CD14-positive monocyte (primary cell): ENCODE data around the gene DNAJB1. TPM values are rescaled to one million over a fixed set of nuclear protein-coding genes. Genes with fewer than 3 reads are reported as not detected.

Experiments used
- DNase-seq, 3 donors: peaks; one replicate each; pipeline ENCODE4 v3.0.0-alpha.2; 2011 to 2022
- H2AFZ ChIP-seq: 2 replicates; pipeline ENCODE4 v1.6.0; 2012; ENCODE audit warnings: mild to moderate bottlenecking, low read depth, low read length, inconsistent platforms; ENCODE audit not compliant: insufficient read depth, poor library complexity, severe bottlenecking
- H3K27ac ChIP-seq, 2 donors: 1 replicate in 1 of 2; 2 replicates in 1 of 2; pipeline ENCODE4 v1.5.1; 2012 to 2013; ENCODE audit warnings: low read length in 2 of 2, control low read depth in 1 of 2, inconsistent platforms in 1 of 2, low read depth in 1 of 2, mild to moderate bottlenecking in 1 of 2
- H3K27me3 ChIP-seq, 2 donors: one replicate each; pipeline versions ENCODE4 v1.6.0 to v1.6.1; 2011 to 2013; ENCODE audit warnings: low read length in 2 of 2; ENCODE audit not compliant: control insufficient read depth in 2 of 2, insufficient read depth in 2 of 2
- H3K36me3 ChIP-seq, 2 donors: replicated peaks in 1 of 2; 1 replicate in 1 of 2; 2 replicates in 1 of 2; pipeline versions ENCODE4 v1.5.1 to v1.6.1; 2012 to 2013; ENCODE audit warnings: low read length in 2 of 2, control low read depth in 1 of 2, inconsistent platforms in 1 of 2, mild to moderate bottlenecking in 1 of 2; ENCODE audit not compliant: insufficient read depth in 2 of 2, control insufficient read depth in 1 of 2
- H3K4me1 ChIP-seq, 2 donors: 1 replicate in 1 of 2; 2 replicates in 1 of 2; pipeline versions ENCODE4 v1.5.1 to v1.6.1; 2012 to 2013; ENCODE audit warnings: low read length in 2 of 2, control low read depth in 1 of 2, inconsistent platforms in 1 of 2, mild to moderate bottlenecking in 1 of 2, moderate library complexity in 1 of 2; ENCODE audit not compliant: insufficient read depth in 2 of 2, control insufficient read depth in 1 of 2
- H3K4me2 ChIP-seq: replicated peaks from 2 replicates; pipeline ENCODE3; 2012; ENCODE audit warnings: low read length, moderate library complexity, mild to moderate bottlenecking; ENCODE audit not compliant: poor library complexity, severe bottlenecking; ENCODE audit errors: extremely low read depth
- H3K4me3 ChIP-seq, 3 experiments: fragments of 200-600 bp in 1 of 3; sonication (generic) in 1 of 3; replicated peaks in 1 of 3; 1 replicate in 2 of 3; 2 replicates in 1 of 3; pipeline ENCODE4 v1.5.1; 2011 to 2013; ENCODE audit warnings: low read length in 3 of 3, mild to moderate bottlenecking in 3 of 3, control low read depth in 2 of 3, low read depth in 2 of 3, inconsistent platforms in 1 of 3, moderate library complexity in 1 of 3
- H3K79me2 ChIP-seq: 2 replicates; pipeline ENCODE4 v1.6.0; 2012; ENCODE audit warnings: mild to moderate bottlenecking, control low read depth, inconsistent platforms, low read length, moderate library complexity; ENCODE audit not compliant: insufficient read depth
- H3K9ac ChIP-seq: 2 replicates; pipeline ENCODE4 v1.6.0; 2017; ENCODE audit warnings: low read length, mild to moderate bottlenecking; ENCODE audit not compliant: insufficient read depth, poor library complexity, severe bottlenecking
- H3K9me3 ChIP-seq, 2 donors: replicated peaks in 1 of 2; 1 replicate in 1 of 2; 2 replicates in 1 of 2; pipeline versions ENCODE4 v1.5.1 to v1.6.1; 2012 to 2013; ENCODE audit warnings: low read length in 2 of 2, control low read depth in 1 of 2; ENCODE audit not compliant: control insufficient read depth in 1 of 2, insufficient read depth in 1 of 2
- H4K20me1 ChIP-seq: 2 replicates; pipeline ENCODE4 v1.6.0; 2012; ENCODE audit warnings: mild to moderate bottlenecking, low read length, control low read depth, moderate library complexity; ENCODE audit not compliant: insufficient read depth
- H3K27ac Mint-ChIP-seq, 7 donors: one replicate each; pipeline ENCODE4 v1.8.0; 2020; ENCODE audit warnings: mild to moderate bottlenecking in 7 of 7, mixed read lengths in 7 of 7, moderate library complexity in 6 of 7, inconsistent platforms in 2 of 7
- H3K27me3 Mint-ChIP-seq, 3 donors: one replicate each; pipeline ENCODE4 v1.8.0; 2021 to 2022; ENCODE audit warnings: low read depth in 3 of 3, mild to moderate bottlenecking in 3 of 3, mixed read lengths in 3 of 3, moderate library complexity in 3 of 3, inconsistent platforms in 1 of 3
- H3K36me3 Mint-ChIP-seq, 2 donors: one replicate each; pipeline ENCODE4 v1.8.0; 2020; ENCODE audit warnings: mixed read lengths in 2 of 2, inconsistent platforms in 1 of 2, mild to moderate bottlenecking in 1 of 2
- H3K4me1 Mint-ChIP-seq: one replicate; pipeline ENCODE4 v1.8.0; 2020; ENCODE audit warnings: mild to moderate bottlenecking, mixed read lengths
- H3K4me3 Mint-ChIP-seq, 2 donors: one replicate each; pipeline ENCODE4 v1.8.0; 2020; ENCODE audit warnings: mild to moderate bottlenecking in 2 of 2, mixed read lengths in 2 of 2, moderate library complexity in 1 of 2
- H3K9me3 Mint-ChIP-seq, 7 donors: one replicate each; pipeline ENCODE4 v1.8.0; 2020 to 2022; ENCODE audit warnings: mixed read lengths in 7 of 7, mild to moderate bottlenecking in 6 of 7, moderate library complexity in 6 of 7, inconsistent platforms in 2 of 7
- CTCF ChIP-seq: fragments of 200-600 bp; IDR thresholded peaks from one replicate; pipeline ENCODE4 v1.8.0; 2022; ENCODE audit warnings: antibody characterized with exemption, mild to moderate bottlenecking
- WGBS: methylation state at CpG from one replicate; pipeline ENCODE4 v1.1.5; 2013; ENCODE audit warnings: missing lambda C conversion rate; ENCODE audit not compliant: insufficient coverage; 5-methylcytosine and 5-hydroxymethylcytosine counted together
- intact Hi-C, 2 donors: fragments of 100-400 bp; cut with micrococcal nuclease; formaldehyde crosslinking; loops; one replicate each; pipeline versions ENCODE4 v1.15.0 to v1.15.1; 2023
- polyA plus RNA-seq, 3 donors: library from polyadenylated mRNA; depleted of rRNA in 1 of 3; unstranded in 2 of 3; stranded (reverse) in 1 of 3; fragments of 300-500 nt in 2 of 3; fragments of >200 nt in 1 of 3; fragmentation: Illumina TruSeq in 2 of 3; gene quantifications; 1 replicate in 2 of 3; 2 replicates in 1 of 3; pipeline ENCODE4 v1.2.3, GENCODE V29; 2012 to 2021

DNAJB1 gene
- polyA plus RNA-seq, 3 donors, result 59.3 to 107 (median 70.9) TPM

- Mint-ChIP-seq H3K9me3 (no peaks in the 10 kb centered on the region), H3K36me3 (peaks cover 13 to 17% of the 10 kb centered on the region in 2 donors), H3K4me3 (no peak overlapping the region), H3K27me3 (peaks cover 0 to 4% (median 1%) of the 10 kb centered on the region in 3 donors), H3K4me1 (peaks cover 33% of the 10 kb centered on the region), H3K27ac (peak overlapping the region in 2 of 7 donors; percentile 38 to 82)
- Histone ChIP-seq H3K27me3 (no peaks in the 10 kb centered on the region), H3K36me3 (peaks cover 11% of the 10 kb centered on the region in 2 donors), H3K4me1 (peaks cover 26 to 30% of the 10 kb centered on the region in 2 donors), H3K79me2 (peaks cover 26% of the 10 kb centered on the region), H3K9me3 (no peaks in the 10 kb centered on the region), H3K4me2 (no peak overlapping the region), H3K4me3 (no peak overlapping the region), H3K27ac (no peak overlapping the region), H2AFZ (no peak overlapping the region), H3K9ac (no peak overlapping the region), H4K20me1 (peaks cover 25% of the 10 kb centered on the region)
- no peak for TF ChIP-seq CTCF
- 92% methylated on average over 2 of the region's 4 CpGs for WGBS
- intact Hi-C loops, result no loop called here
- no peak for DNase-seq
Measured at GRCh38 chr19:14520543-14520942, 2.3 kb upstream of the DNAJB1 start.

- peaks cover 17 to 18% of the 10 kb centered on the region in 2 donors for H3K36me3 ChIP-seq
- peaks cover 27 to 34% of the 10 kb centered on the region in 2 donors for H3K4me1 ChIP-seq
- H3K27ac ChIP-seq, result peak overlapping the region in 1 of 2 donors; percentile 43
- WGBS, result 86% methylated on average over 1 of the region's 2 CpGs
- H3K4me1 Mint-ChIP-seq, result peaks cover 39% of the 10 kb centered on the region
- H3K4me3 Mint-ChIP-seq, result peak overlapping the region in 1 of 2 donors; percentile 47
- peaks cover 19 to 23% of the 10 kb centered on the region in 2 donors for H3K36me3 Mint-ChIP-seq
- H3K79me2 ChIP-seq, result peaks cover 32% of the 10 kb centered on the region
- H3K27ac Mint-ChIP-seq, result peak overlapping the region; percentile 7 to 95 (median 93)
- no peak overlapping the region for H2AFZ ChIP-seq
- no peaks in the 10 kb centered on the region for H3K9me3 Mint-ChIP-seq
- peaks cover 31% of the 10 kb centered on the region for H4K20me1 ChIP-seq
- TF ChIP-seq CTCF, result no peak
- intact Hi-C loops, result no loop called here
- no peak overlapping the region for H3K4me3 ChIP-seq
- H3K27me3 ChIP-seq, result no peaks in the 10 kb centered on the region
- no peaks in the 10 kb centered on the region for H3K9me3 ChIP-seq
- peaks cover 0 to 4% (median 1%) of the 10 kb centered on the region in 3 donors for H3K27me3 Mint-ChIP-seq
- no peak overlapping the region for H3K4me2 ChIP-seq
- peak in 2 of 3 donors; percentile 25 to 64 for DNase-seq
- no peak overlapping the region for H3K9ac ChIP-seq
Measured at GRCh38 chr19:14519860-14520407, 1.7 kb upstream of the DNAJB1 start.
